ENCODE measurements around the gene ZNF789. TPM values are rescaled to one million over a fixed set of nuclear protein-coding genes. Genes with fewer than 3 reads are reported as not detected.
A peak's percentile ranks its signal among the peaks of the same experiment; 100 is the strongest.
"Not testable (repeated sequence)": the region's sequence is repeated elsewhere in the genome, so short reads cannot be mapped to it uniquely, and the experiment has no call there.

The ZNF789 gene
- total RNA-seq (2014; rRNA removed; shearing (Covaris generic)), result 15.6 and 17.8 TPM in 2 replicates

- peak; percentile 100 for DNase-seq (ENCODE audit: low read depth)
Observed at GRCh38 chr7:99472561-99473314, at the start of gene ZNF789. TSS of gene ZNF789 (plus strand) at chr7:99472890. CDS start at chr7:99476457, 3,567 bp downstream.

GRCh38 chr7:99424932-99425730 lies 47.6 kb upstream of the ZNF789 start:
- no peak for DNase-seq (ENCODE audit: low read depth)

- no peak for DNase-seq (ENCODE audit: low read depth)
Observed at GRCh38 chr7:99428972-99429566, 43.6 kb upstream of the ZNF789 start.

GRCh38 chr7:99429756-99430155 lies 42.9 kb upstream of the ZNF789 start:
- DNase-seq (ENCODE audit: low read depth), result no peak

GRCh38 chr7:99431756-99432540 lies 40.7 kb upstream of the ZNF789 start:
- not testable (repeated sequence) for DNase-seq (ENCODE audit: low read depth)

- no peak for DNase-seq (ENCODE audit: low read depth)
Observed at GRCh38 chr7:99433158-99433557, 39.5 kb upstream of the ZNF789 start.

- no peak for DNase-seq (ENCODE audit: low read depth)
Observed at GRCh38 chr7:99437946-99438572, 34.6 kb upstream of the ZNF789 start.

GRCh38 chr7:99438573-99439480 lies 33.9 kb upstream of the ZNF789 start, which contains the start of the genes CPSF4 and PTCD1:
TSS of gene CPSF4 (plus strand) at chr7:99438943. CDS start at chr7:99439083, 140 bp downstream.
TSS of gene PTCD1 (minus strand) at chr7:99438798. CDS start at chr7:99435242, 3,556 bp downstream.
- DNase-seq (ENCODE audit: low read depth), result peak; percentile 100

GRCh38 chr7:99440195-99440594 lies 32.5 kb upstream of the ZNF789 start:
- DNase-seq (ENCODE audit: low read depth), result no peak

GRCh38 chr7:99446096-99446495 lies 26.6 kb upstream of the ZNF789 start:
- DNase-seq (ENCODE audit: low read depth), result no peak

GRCh38 chr7:99447943-99448342 lies 24.7 kb upstream of the ZNF789 start:
- peak; percentile 58 for DNase-seq (ENCODE audit: low read depth)

GRCh38 chr7:99448855-99449254 lies 23.8 kb upstream of the ZNF789 start:
- DNase-seq (ENCODE audit: low read depth), result no peak

GRCh38 chr7:99449326-99449725 lies 23.4 kb upstream of the ZNF789 start:
- no peak for DNase-seq (ENCODE audit: low read depth)

- no peak for DNase-seq (ENCODE audit: low read depth)
Observed at GRCh38 chr7:99451936-99452335, 20.8 kb upstream of the ZNF789 start.

GRCh38 chr7:99452541-99452940 lies 20.1 kb upstream of the ZNF789 start:
- DNase-seq (ENCODE audit: low read depth), result no peak

- DNase-seq (ENCODE audit: low read depth), result no peak
Observed at GRCh38 chr7:99453105-99453504, 19.6 kb upstream of the ZNF789 start.

GRCh38 chr7:99455874-99456273 lies 16.8 kb upstream of the ZNF789 start:
- DNase-seq (ENCODE audit: low read depth), result no peak

- no peak for DNase-seq (ENCODE audit: low read depth)
Observed at GRCh38 chr7:99456288-99456687, 16.4 kb upstream of the ZNF789 start.

GRCh38 chr7:99457050-99457649 lies 15.5 kb upstream of the ZNF789 start:
- no peak for DNase-seq (ENCODE audit: low read depth)
